LNCaP clone FGC (cell line): ENCODE data around the gene TRMO.

Source experiments
- DNase-seq: peaks from one replicate; pipeline ENCODE4 v3.0.0-alpha.2; 2011; ENCODE audit warnings: low read depth
- H3K4me3 ChIP-seq: 2 replicates; pipeline ENCODE4 v1.5.1; 2011; ENCODE audit warnings: mild to moderate bottlenecking, low read depth, low read length, control low read depth
- TF ChIP-seq, protein P1 (sequence below): IDR thresholded peaks from 2 replicates; pipeline ENCODE4 v1.5.1; 2012; ENCODE audit warnings: mild to moderate bottlenecking; ENCODE audit not compliant: control insufficient read depth, insufficient read depth; ENCODE audit errors: extremely low read depth

The TRMO gene

DNA sequence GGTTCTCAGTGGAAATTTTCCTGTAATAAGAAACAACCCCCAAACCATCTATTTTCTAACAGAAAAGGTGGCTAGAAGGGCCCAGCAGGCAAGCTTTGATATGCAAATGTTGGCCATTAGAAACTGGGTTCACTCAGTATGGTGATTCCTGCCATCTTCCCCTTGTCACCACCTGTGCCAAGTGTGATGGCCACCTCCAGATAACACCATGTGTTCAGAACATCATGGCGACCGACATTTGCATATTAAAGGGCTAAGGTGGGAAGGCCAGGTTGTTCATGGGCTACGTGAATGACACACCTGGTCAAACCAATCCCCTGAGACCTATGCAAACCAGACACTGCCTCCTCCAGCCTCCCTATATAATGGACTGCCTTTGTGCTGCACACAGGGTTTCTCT, 48.9 kb downstream of the TRMO start:
- DNase-seq: no peak
- no peak overlapping the region for H3K4me3 ChIP-seq
- TF ChIP-seq, protein P1, sequence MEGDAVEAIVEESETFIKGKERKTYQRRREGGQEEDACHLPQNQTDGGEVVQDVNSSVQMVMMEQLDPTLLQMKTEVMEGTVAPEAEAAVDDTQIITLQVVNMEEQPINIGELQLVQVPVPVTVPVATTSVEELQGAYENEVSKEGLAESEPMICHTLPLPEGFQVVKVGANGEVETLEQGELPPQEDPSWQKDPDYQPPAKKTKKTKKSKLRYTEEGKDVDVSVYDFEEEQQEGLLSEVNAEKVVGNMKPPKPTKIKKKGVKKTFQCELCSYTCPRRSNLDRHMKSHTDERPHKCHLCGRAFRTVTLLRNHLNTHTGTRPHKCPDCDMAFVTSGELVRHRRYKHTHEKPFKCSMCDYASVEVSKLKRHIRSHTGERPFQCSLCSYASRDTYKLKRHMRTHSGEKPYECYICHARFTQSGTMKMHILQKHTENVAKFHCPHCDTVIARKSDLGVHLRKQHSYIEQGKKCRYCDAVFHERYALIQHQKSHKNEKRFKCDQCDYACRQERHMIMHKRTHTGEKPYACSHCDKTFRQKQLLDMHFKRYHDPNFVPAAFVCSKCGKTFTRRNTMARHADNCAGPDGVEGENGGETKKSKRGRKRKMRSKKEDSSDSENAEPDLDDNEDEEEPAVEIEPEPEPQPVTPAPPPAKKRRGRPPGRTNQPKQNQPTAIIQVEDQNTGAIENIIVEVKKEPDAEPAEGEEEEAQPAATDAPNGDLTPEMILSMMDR: no peak

DNA sequence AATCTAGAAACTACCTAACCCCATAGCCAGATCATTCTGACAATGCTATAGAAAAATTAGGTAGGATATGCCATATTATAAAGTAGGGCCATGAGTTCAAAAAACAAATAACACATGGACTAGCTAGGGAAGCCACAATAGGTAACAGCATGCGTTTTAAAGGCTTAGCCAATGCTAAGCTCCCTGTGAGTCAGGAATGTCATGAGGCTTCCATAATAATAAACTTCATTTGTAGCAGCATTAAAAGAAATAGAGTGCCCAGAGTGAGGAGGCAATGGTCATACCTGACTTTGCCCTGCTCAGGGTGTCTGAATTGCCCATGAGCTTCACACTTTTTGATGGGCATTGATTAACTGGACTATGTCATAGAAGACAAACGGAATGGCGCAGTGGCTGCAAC, 53.4 kb downstream of the TRMO start:
- no peak overlapping the region for H3K4me3 ChIP-seq
- no peak for DNase-seq
- TF ChIP-seq, protein P1: no peak

DNA sequence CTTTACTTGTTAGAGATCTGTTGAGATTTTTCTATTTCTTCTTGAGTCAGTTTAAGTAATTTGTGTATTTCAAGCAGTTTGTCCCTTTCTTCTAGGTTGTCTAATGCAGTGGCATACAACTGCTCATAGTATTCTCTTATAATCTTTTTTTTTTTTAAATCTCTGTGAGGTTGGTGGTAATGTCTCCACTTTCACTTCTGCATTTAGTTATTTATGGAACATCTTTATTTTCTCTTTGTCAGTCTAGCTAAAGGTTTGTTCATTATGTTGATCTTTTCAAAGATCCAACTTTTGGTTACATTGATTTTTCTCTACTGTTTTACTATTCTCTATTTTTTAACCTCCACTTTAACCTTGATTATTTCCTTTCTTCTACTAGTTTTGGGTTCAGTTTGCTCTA, 55.5 kb downstream of the TRMO start:
- TF ChIP-seq, protein P1: no peak
- DNase-seq: no peak
- H3K4me3 ChIP-seq: no peak overlapping the region

DNA sequence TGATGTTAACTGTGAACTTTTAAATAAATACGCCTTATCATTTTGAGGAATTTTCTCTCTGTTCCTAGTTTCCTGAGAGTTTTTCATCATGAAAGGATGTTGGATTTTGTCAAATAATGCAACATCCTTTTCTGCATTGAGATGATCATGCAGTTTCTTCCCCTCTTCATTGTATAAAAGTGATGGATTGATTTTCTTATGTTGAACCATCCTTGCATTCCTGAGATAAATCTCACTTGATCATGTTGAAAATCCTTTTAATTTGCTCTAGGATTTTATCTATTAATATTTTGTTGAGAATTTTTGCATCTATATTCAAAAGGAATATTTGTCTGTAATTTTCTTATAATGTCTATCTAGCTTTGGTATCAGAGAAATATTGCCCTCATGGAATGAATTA, 56.0 kb downstream of the TRMO start:
- no peak for DNase-seq
- H3K4me3 ChIP-seq: no peak overlapping the region
- TF ChIP-seq, protein P1: no peak

DNA sequence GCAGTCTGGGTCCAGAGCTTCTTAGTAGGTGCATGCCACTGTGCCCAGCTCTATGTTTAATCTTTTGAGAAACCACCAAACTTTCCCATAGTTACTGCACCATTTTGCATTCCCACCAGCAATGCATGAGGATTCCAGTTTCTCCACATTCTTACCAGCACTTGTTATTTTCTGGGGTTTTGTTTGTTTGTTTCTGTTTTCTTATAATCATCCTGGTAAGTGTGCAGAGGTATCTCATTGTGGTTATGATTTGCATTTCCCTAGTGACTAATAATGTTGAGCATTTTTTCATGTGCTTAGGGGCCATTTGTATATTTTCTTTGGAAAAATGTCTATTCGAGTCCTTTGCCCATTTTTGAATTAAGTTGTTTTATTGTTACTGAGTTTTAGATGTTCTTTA, 57.9 kb downstream of the TRMO start:
- DNase-seq: no peak
- TF ChIP-seq, protein P1: no peak
- no peak overlapping the region for H3K4me3 ChIP-seq

DNA sequence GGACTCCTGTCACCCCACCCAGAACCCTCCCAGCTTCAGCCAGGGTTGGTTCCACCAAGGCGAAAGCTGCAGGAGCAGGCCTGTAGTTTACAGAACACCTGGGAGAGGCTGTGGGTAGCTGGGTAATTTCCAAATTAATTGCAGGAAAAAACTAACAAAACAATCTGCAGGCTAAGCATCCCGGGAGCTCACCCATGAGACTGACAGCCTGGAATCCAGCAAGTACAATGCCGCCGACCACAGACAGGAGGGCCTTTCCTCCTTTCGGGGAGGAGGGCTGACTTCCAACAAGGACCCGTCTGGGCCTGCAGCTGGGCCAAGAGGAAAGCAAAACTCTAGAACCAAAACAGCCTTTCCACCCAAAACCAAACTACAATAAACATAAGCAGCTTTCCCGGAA, 59.0 kb downstream of the TRMO start:
- TF ChIP-seq, protein P1: no peak
- no peak for DNase-seq
- H3K4me3 ChIP-seq: no peak overlapping the region

DNA sequence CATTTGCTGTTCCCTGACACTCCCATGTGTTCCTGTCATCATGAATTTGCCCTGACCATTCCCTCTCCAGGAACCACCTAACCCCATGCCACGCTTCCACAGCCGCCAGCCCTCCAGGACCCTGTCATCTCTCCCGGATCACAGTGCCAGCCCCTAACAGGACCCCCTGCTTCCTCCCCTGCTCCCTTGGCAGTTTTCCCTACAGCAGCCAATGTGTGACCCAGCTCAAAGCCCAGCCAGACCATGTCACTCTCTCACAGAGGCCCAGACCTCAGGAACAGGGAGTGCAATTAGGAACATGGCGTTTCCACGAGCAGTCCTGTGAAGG, 61.2 kb downstream of the TRMO start:
- no peak overlapping the region for H3K4me3 ChIP-seq
- TF ChIP-seq, protein P1: no peak
- no peak for DNase-seq
